Mammary epithelial cell (primary cell): ENCODE results near the gene AGPAT1.

ENCODE experiments used
- EZH2 ChIP-seq: IDR thresholded peaks from 2 replicates; pipeline ENCODE4 v1.6.1; 2012; ENCODE audit warnings: low read length, inconsistent platforms, borderline replicate concordance
- TF ChIP-seq, protein P1 (sequence below), 2 donors: IDR thresholded peaks in 1 of 2; conservative IDR thresholded peaks in 1 of 2; 2 replicates each; pipeline ENCODE4 v1.5.1; 2011 to 2012; ENCODE audit warnings: inconsistent platforms in 2 of 2, low read length in 2 of 2, mild to moderate bottlenecking in 2 of 2, control low read depth in 1 of 2, low read depth in 1 of 2; ENCODE audit not compliant: insufficient read depth in 1 of 2; ENCODE audit errors: extremely low read depth in 1 of 2

DNA sequence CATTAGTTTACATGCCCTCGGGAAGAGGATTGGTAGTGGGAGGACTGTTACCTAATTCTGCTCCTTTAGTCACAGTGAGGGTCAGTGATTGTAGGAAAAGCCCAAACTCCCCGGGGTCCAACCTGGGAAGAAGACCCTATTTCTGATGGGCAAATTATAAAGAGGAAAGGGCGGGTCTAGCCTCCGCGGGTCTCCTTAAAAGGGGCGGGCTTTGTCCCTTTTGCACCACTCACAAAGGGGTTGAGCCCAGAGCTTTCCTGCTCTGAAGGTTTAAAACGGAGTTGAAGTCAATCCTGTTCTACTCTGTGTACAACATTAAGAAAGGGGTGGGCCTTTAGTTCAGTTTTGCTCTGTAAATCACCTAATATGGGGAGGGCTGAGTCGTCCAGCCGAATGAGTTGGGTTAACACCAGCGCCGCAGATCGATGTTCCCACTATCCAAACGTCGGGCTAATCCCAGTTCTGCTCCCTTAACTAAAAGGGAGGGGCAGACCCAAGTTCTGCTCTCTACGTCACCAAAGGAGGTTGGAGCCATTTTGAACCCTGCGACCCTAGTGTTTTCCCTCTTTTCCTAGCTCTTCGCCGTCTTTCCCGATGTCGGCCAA is 1.4 kb upstream of the AGPAT1 start:
- TF ChIP-seq, protein P1, sequence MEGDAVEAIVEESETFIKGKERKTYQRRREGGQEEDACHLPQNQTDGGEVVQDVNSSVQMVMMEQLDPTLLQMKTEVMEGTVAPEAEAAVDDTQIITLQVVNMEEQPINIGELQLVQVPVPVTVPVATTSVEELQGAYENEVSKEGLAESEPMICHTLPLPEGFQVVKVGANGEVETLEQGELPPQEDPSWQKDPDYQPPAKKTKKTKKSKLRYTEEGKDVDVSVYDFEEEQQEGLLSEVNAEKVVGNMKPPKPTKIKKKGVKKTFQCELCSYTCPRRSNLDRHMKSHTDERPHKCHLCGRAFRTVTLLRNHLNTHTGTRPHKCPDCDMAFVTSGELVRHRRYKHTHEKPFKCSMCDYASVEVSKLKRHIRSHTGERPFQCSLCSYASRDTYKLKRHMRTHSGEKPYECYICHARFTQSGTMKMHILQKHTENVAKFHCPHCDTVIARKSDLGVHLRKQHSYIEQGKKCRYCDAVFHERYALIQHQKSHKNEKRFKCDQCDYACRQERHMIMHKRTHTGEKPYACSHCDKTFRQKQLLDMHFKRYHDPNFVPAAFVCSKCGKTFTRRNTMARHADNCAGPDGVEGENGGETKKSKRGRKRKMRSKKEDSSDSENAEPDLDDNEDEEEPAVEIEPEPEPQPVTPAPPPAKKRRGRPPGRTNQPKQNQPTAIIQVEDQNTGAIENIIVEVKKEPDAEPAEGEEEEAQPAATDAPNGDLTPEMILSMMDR (conservative IDR thresholded peaks at IDR 0.05 in 1 of 2, IDR thresholded peaks at IDR 0.05 in 1 of 2; ENCODE audit: extremely low read depth in 1 of 2, insufficient read depth in 1 of 2, low read depth in 1 of 2, low read length in 2 of 2): no peak
- no peak for TF ChIP-seq EZH2
